A673 (cell line): Measurements from ENCODE around the gene SHISA7.

Experiments
- CTCF ChIP-seq: fragments of 300-800, 200-600 bp; sonication (generic); conservative IDR thresholded peaks from 2 replicates; pipeline ENCODE4 v1.5.1; 2017; ENCODE audit warnings: low read depth, mild to moderate bottlenecking, antibody characterized with exemption, low read length, moderate library complexity, mixed read lengths
- EZH2 ChIP-seq: fragments of 200-600 bp; sonication (generic); IDR thresholded peaks from 2 replicates; pipeline ENCODE4 v1.6.1; 2017; ENCODE audit warnings: borderline replicate concordance, low read depth, mild to moderate bottlenecking, mixed read lengths, antibody characterized with exemption, low read length; ENCODE audit not compliant: poor library complexity, severe bottlenecking

- TF ChIP-seq CTCF (no peak), EZH2 (no peak)
Measured at GRCh38 chr19:55407800-55408532, 35.1 kb downstream of the SHISA7 start.
